Mucosa of descending colon (tissue), 3 donors: ENCODE results near the gene MYOM1. TPM values are rescaled to one million over a fixed set of nuclear protein-coding genes. Genes with fewer than 3 reads are reported as not detected.
A peak's percentile ranks its signal among the peaks of the same experiment; 100 is the strongest.

Experiments used
- ATAC-seq: fragments of 200-7000 bp; cut with Tn5 transposase; one replicate; pipeline ENCODE4 v1.9.1; 2020; ENCODE audit warnings: mild to moderate bottlenecking, moderate library complexity
- DNase-seq, 3 donors: peaks; one replicate each; pipeline ENCODE4 v3.0.0-alpha.2; 2020
- H3K36me3 ChIP-seq: fragments of 200-600 bp; one replicate; pipeline ENCODE4 v1.8.0; 2021; ENCODE audit warnings: low read depth, mild to moderate bottlenecking
- H3K4me1 ChIP-seq: fragments of 200-600 bp; one replicate; pipeline ENCODE4 v1.8.0; 2021; ENCODE audit warnings: low read depth, mild to moderate bottlenecking
- H3K4me3 ChIP-seq: fragments of 200-600 bp; one replicate; pipeline ENCODE4 v1.8.0; 2021; ENCODE audit warnings: mild to moderate bottlenecking
- H3K9me3 ChIP-seq: fragments of 200-600 bp; one replicate; pipeline ENCODE4 v1.8.0; 2021; ENCODE audit warnings: mild to moderate bottlenecking
- CTCF ChIP-seq: fragments of 200-600 bp; IDR thresholded peaks from one replicate; pipeline ENCODE4 v1.8.0; 2022; ENCODE audit warnings: antibody characterized with exemption, mild to moderate bottlenecking
- intact Hi-C, 2 donors: fragments of 100-400 bp; cut with DNase I in 1 of 2; cut with micrococcal nuclease in 1 of 2; formaldehyde crosslinking; loops; one replicate each; pipeline versions ENCODE4 v1.11.0 to v1.11.1; 2022; cut with DNase I, micrococcal nuclease
- total RNA-seq, 3 donors: library from RNA; stranded (reverse); fragmentation: NEBNext Ultra II Directional in 2 of 3; extraction: Animal tissue kit (Norgen Biotek cat#: 25700) in 2 of 3; gene quantifications; one replicate each; pipeline versions ENCODE4 v1.2.1 to v1.2.4, GENCODE V29; 2021 to 2023
- donor health status: DM: no; HTN: no; CAD: no; lungs with moderate emphysema.
- donor health status: DM: no; HTN: no; CAD: no.
- donor health status: DM: no; HTN: yes; CAD: no.

MYOM1 gene
- total RNA-seq, 3 donors from 2014 or later = 5.5 to 22.2 (median 16.3) TPM

GRCh38 chr18:3140342-3140741 lies 79.4 kb downstream of the MYOM1 start:
- intact Hi-C loops = loop anchor here in 1 of 2 donors (10.0 kb wide), 1 partner anchor 206 kb away; no protein-coding TSS in a partner anchor
- no peaks in the 10 kb centered on the region for H3K9me3 ChIP-seq
- no peaks in the 10 kb centered on the region for H3K4me1 ChIP-seq
- TF ChIP-seq CTCF = no peak
- no peak for DNase-seq
- no peak overlapping the region for H3K4me3 ChIP-seq
- peak; percentile 43 for ATAC-seq
- H3K36me3 ChIP-seq = no peaks in the 10 kb centered on the region

- Histone ChIP-seq H3K36me3 (no peaks in the 10 kb centered on the region), H3K4me3 (no peak overlapping the region), H3K9me3 (no peaks in the 10 kb centered on the region), H3K4me1 (no peaks in the 10 kb centered on the region)
- intact Hi-C loops = no loop called here
- no peak for ATAC-seq
- no peak for DNase-seq
- TF ChIP-seq CTCF = no peak
These were observed 80.4 kb downstream of the MYOM1 start for GRCh38 chr18:3139406-3139805.

- Histone ChIP-seq H3K4me1 (no peaks in the 10 kb centered on the region), H3K9me3 (no peaks in the 10 kb centered on the region), H3K36me3 (no peaks in the 10 kb centered on the region), H3K4me3 (no peak overlapping the region)
- peak; percentile 51 for ATAC-seq
- no peak for TF ChIP-seq CTCF
- DNase-seq = no peak
- intact Hi-C loops = no loop called here
These were observed 81.3 kb downstream of the MYOM1 start for GRCh38 chr18:3138274-3138975.

- Histone ChIP-seq H3K36me3 (no peaks in the 10 kb centered on the region), H3K4me1 (no peaks in the 10 kb centered on the region), H3K4me3 (no peak overlapping the region), H3K9me3 (no peaks in the 10 kb centered on the region)
- TF ChIP-seq CTCF = no peak
- DNase-seq = no peak
- ATAC-seq = no peak
- intact Hi-C loops = no loop called here
These were observed 84.2 kb downstream of the MYOM1 start for GRCh38 chr18:3135536-3135935.

GRCh38 chr18:3132700-3133099 lies 87.1 kb downstream of the MYOM1 start:
- no peak overlapping the region for H3K4me3 ChIP-seq
- intact Hi-C loops = no loop called here

More at GRCh38 chr18:3132700-3133099, 87.1 kb downstream of the MYOM1 start:
- ATAC-seq (no peak), DNase-seq (no peak)
- Histone ChIP-seq H3K9me3 (no peaks in the 10 kb centered on the region), H3K36me3 (no peaks in the 10 kb centered on the region), H3K4me1 (peaks cover 7% of the 10 kb centered on the region)
- no peak for TF ChIP-seq CTCF
